Glutamatergic neuron (in vitro differentiated cells): ENCODE results near the gene RNF2. TPM values are rescaled to one million over a fixed set of nuclear protein-coding genes. Genes with fewer than 3 reads are reported as not detected.

Source experiments
- DNase-seq: peaks from one replicate; pipeline ENCODE4 v3.0.0; 2022
- H3K27ac Mint-ChIP-seq: one replicate; pipeline ENCODE4 v1.8.0; 2020; ENCODE audit warnings: mild to moderate bottlenecking, mixed read lengths, inconsistent platforms; ENCODE audit not compliant: unreplicated experiment
- H3K27me3 Mint-ChIP-seq: one replicate; pipeline ENCODE4 v1.8.0; 2020; ENCODE audit warnings: mild to moderate bottlenecking, moderate library complexity, mixed read lengths, inconsistent platforms; ENCODE audit not compliant: unreplicated experiment
- H3K36me3 Mint-ChIP-seq: one replicate; pipeline ENCODE4 v1.8.0; 2020; ENCODE audit warnings: mild to moderate bottlenecking, mixed read lengths, inconsistent platforms; ENCODE audit not compliant: unreplicated experiment
- H3K4me1 Mint-ChIP-seq: one replicate; pipeline ENCODE4 v1.8.0; 2020; ENCODE audit warnings: mild to moderate bottlenecking, low read depth, mixed read lengths, inconsistent platforms; ENCODE audit not compliant: unreplicated experiment
- H3K4me3 Mint-ChIP-seq: one replicate; pipeline ENCODE4 v1.8.0; 2020; ENCODE audit warnings: mild to moderate bottlenecking, mixed read lengths, inconsistent platforms; ENCODE audit not compliant: unreplicated experiment
- H3K9me3 Mint-ChIP-seq: one replicate; pipeline ENCODE4 v1.8.0; 2020; ENCODE audit warnings: mild to moderate bottlenecking, moderate library complexity, mixed read lengths, inconsistent platforms; ENCODE audit not compliant: unreplicated experiment
- CTCF ChIP-seq: fragments of 200-600 bp; sonication (generic); IDR thresholded peaks from one replicate; pipeline ENCODE4 v1.5.0; 2021; ENCODE audit not compliant: partially characterized antibody, unreplicated experiment
- total RNA-seq: library from RNA; stranded (reverse); fragmentation: NEBNext Ultra II Directional; extraction: Animal tissue kit (Norgen Biotek cat#: 25700); gene quantifications from one replicate; pipeline ENCODE4 v1.2.1, GENCODE V29; 2021; ENCODE audit not compliant: unreplicated experiment

Gene RNF2
- total RNA-seq, 1 donor from 2014 or later = 33.8 TPM

- Mint-ChIP-seq H3K27me3 (no peaks in the 10 kb centered on the region), H3K4me1 (no peaks in the 10 kb centered on the region), H3K9me3 (peaks cover 1% of the 10 kb centered on the region), H3K27ac (no peak overlapping the region), H3K36me3 (no peaks in the 10 kb centered on the region), H3K4me3 (no peak overlapping the region)
- no peak for TF ChIP-seq CTCF
- no peak for DNase-seq
Observed at GRCh38 chr1:185104083-185104482, 58.7 kb downstream of the RNF2 start.

DNA sequence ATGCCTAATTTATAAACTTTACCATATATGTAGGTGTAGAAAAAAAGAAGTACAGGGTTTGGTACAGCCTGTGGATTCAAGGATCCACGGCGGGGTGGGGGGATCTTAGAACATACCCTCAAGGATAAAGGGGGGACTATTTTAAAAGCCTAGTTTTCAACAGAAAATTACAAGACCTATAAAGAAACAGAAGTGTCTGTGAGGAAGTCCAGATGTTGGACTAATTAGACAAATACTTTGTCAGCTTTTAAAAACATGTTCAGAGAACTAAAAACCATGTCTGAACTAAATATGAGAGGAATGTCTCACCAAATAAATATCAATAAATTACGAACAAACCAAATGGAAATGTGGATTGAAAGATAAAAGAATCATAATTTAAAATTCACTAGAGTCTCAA, 59.8 kb downstream of the RNF2 start:
- H3K36me3 Mint-ChIP-seq = no peaks in the 10 kb centered on the region
- peaks cover 1% of the 10 kb centered on the region for H3K9me3 Mint-ChIP-seq
- TF ChIP-seq CTCF = no peak
- H3K4me3 Mint-ChIP-seq = no peak overlapping the region
- no peak for DNase-seq
- H3K27ac Mint-ChIP-seq = no peak overlapping the region
- H3K27me3 Mint-ChIP-seq = no peaks in the 10 kb centered on the region
- no peaks in the 10 kb centered on the region for H3K4me1 Mint-ChIP-seq

DNA sequence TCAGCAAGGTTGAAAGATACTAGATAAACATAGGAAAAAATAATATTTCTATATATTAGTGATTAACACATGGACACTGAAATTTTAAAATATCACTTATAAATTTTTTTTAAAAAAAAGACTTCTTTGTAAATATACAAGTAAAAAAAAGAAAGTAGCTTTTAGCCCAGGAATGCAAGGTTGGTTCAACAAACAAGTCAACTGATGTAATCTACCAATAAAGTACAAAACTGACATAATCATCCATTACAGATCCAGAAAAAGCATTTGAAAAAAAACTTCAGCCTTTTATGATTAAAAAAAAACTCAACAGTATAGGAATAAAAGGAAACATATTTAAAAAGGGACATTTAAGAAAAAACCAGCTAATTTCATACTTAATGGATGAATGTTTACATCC, 63.0 kb downstream of the RNF2 start:
- no peak for DNase-seq
- Mint-ChIP-seq H3K36me3 (no peaks in the 10 kb centered on the region), H3K4me1 (no peaks in the 10 kb centered on the region), H3K4me3 (no peak overlapping the region), H3K27ac (no peak overlapping the region), H3K27me3 (peaks cover 4% of the 10 kb centered on the region), H3K9me3 (peaks cover 3% of the 10 kb centered on the region)
- TF ChIP-seq CTCF = no peak

GRCh38 chr1:185110145-185110544, 64.8 kb downstream of the RNF2 start:
- DNase-seq = no peak
- no peak for TF ChIP-seq CTCF
- H3K27ac Mint-ChIP-seq = no peak overlapping the region

GRCh38 chr1:185111873-185112272, 66.5 kb downstream of the RNF2 start:
- Mint-ChIP-seq H3K4me3 (no peak overlapping the region), H3K9me3 (peaks cover 2% of the 10 kb centered on the region), H3K27ac (no peak overlapping the region), H3K36me3 (no peaks in the 10 kb centered on the region), H3K4me1 (no peaks in the 10 kb centered on the region), H3K27me3 (peaks cover 4% of the 10 kb centered on the region)
- no peak for DNase-seq
- no peak for TF ChIP-seq CTCF

More at GRCh38 chr1:185110145-185110544, 64.8 kb downstream of the RNF2 start:
- no peak overlapping the region for H3K4me3 Mint-ChIP-seq
- H3K4me1 Mint-ChIP-seq = no peaks in the 10 kb centered on the region
- H3K36me3 Mint-ChIP-seq = no peaks in the 10 kb centered on the region
- peaks cover 4% of the 10 kb centered on the region for H3K27me3 Mint-ChIP-seq
- peaks cover 3% of the 10 kb centered on the region for H3K9me3 Mint-ChIP-seq
